GM19328 (cell line): ENCODE results near the gene ZNF302.
A peak's percentile ranks its signal among the peaks of the same experiment; 100 is the strongest.
"Not testable (repeated sequence)": the region's sequence is repeated elsewhere in the genome, so short reads cannot be mapped to it uniquely, and the experiment has no call there.

Experiments
- ATAC-seq: cut with Tn5 transposase; IDR thresholded peaks from one replicate; pipeline ENCODE4 v1.9.1; 2021; ENCODE audit warnings: mild to moderate bottlenecking, moderate library complexity; ENCODE audit not compliant: unreplicated experiment

ZNF302 gene

DNA sequence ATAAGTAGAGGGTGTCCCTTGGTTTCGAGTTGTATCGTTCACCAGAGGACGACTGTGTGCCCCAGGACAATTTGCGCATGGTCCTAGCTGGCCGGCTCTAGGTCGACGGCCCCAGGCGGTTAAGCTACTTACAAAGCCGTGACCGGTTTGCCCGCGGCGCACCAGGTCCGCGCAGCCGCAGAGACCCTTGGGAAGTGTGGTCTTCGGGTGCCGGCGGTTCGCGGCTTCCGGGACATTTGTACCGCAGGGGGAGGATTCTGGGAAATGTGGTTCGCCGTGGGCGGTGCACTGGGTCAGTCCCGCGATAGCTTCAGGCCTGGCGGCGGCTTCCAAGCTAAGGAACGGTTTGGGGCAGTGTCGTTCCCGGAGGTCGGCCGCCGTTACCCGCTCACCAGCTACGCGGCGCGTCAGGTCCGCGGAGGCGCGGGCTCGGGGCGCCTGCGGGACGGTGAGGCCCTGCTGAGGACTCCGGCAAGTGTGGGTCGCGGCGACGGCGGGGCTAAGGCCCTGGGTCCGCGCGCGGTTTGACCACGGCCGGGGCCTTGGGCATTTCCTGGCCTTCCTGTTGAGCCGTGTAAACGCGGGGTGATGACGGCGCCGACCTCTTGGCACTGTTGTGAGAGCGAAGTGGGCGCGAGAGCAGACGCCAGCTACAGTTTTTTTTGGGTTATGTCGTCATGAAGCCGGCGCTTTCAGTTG lies at the start of gene ZNF302:
ZNF302 (plus strand) TSS at position 293 of the 699 bp plus-strand sequence. CDS start 1,127 bp downstream, outside the sequence.
- ATAC-seq: peak; percentile 88

GRCh38 chr19:34633802-34634201 lies 43.7 kb upstream of the ZNF302 start:
- no peak for ATAC-seq

DNA sequence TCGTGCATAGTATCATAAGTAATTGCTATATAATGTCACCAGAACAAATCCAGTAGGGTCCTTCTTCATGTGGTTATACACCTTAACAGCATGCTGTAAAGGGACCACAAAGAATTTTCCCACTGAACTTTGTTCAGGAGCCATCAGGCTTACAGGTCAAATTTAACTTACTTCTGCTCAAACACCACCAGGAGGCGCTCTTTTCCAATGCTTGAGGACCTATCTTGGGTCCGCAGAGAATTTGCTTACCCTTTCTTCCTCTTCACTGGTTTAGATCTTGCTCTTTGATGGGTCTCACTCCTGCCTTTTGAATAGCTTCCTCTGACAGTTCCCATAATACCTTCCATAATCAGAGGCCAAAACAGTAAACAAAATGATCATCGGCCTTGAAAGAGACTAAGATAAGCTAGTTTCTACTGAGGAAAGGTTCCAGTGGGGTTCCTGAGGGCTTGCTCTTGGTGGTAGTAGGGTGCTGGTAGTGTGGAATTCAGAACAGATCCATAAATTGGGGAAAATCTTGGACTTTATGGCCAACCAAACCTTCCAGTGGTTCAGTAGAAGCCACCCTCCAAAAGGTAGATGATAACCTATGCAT lies 37.9 kb upstream of the ZNF302 start:
- no peak for ATAC-seq

DNA sequence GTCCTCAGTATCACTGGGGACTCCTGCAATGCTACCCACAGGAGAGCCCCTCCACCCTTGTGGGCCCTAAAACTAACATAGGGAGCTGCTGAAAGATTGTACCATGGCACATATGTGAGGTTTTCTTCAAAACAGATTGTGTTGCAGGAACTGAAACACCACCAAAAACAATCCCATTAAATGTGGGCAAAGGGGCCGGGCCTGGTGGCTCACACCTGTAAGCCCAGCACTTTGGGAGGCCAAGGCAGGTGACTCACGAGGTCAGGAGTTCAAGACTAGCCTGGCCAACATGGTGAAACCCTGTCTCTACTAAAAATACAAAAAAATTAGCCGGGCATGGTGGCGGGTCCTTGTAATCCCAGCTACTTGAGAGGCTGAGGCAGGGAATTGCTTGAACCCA lies 35.2 kb upstream of the ZNF302 start:
- no peak for ATAC-seq

DNA sequence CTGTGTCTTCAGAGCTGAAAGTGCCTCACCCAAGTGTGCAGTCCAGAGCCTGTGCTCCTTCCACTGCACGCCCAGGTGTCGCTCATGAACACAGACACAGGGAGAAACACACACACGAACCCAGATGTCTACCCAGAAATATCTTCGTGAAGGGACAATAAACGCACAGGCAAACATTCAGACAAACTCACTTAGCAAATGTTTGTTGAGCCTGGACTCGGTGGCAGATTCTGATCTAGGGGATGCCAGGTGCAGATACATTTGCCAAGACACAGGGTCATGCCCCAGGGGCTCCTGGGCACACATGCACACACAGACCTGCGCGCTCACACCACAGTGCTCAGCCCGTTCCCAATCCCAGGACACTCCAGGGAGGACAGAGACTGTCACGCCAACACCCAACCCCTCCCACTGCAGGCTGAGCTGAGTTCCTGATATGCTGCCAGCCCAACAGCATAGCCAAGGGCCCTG lies 32.5 kb upstream of the ZNF302 start:
- ATAC-seq: no peak

DNA sequence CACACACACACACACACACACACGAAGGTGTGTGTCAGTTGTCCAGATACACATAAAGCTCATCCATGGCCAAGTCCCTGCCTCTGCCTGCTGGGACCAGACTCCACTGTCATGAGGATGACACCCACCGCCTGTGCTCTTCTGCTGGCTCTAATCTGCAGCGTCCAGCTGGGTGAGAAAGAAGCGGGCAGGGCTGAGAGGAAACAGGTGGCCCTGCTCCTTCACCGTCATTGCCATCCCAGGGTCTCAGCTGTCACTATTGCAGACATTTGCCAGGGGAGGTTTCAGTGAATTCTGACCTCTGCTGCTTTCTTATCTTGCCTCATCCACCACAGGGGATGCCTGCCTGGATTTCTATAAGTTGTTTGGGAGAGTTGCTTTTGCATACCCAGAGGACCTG lies 31.9 kb upstream of the ZNF302 start:
- no peak for ATAC-seq

- ATAC-seq: no peak
Observed at GRCh38 chr19:34649886-34650543, 27.5 kb upstream of the ZNF302 start.

- no peak for ATAC-seq
Observed at GRCh38 chr19:34651747-34652146, 25.7 kb upstream of the ZNF302 start.

DNA sequence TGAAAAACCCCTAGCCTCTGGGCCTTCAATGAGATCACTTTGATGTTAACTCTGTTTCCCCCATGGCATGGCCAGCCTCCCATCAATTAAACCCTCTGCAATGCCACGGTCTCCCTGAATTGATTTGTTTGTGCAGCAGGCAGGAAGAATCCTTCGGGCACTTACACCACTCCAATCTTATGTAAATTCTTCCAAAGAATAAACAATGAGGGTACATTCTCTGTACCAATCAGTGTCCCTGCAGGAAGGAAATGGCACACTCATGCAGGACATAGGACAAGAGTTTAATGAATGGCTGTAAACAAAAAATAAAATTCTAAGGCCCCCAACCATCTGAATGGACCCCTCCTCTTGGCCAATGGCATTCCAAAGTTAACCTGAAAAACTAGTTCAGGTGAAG lies 22.7 kb upstream of the ZNF302 start:
- no peak for ATAC-seq

DNA sequence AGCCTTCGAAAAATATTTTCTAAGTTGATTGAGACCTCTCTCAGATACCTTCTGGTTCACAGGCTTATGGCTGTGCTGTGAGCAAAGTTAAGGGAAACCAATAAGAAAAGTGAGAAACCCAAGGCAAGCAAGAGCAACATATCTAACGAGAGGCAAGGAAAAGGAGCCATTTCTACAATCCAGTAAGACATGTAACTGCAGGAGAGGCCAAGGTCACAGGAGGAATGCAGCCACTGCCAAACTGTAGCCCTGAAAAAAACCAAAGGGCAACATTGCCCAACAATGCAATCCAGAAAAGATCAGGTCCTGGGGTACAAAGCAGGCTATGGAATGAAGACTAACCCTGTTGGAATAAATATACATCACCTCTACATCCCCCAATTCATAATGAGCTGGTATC lies 21.8 kb upstream of the ZNF302 start:
- ATAC-seq: no peak

DNA sequence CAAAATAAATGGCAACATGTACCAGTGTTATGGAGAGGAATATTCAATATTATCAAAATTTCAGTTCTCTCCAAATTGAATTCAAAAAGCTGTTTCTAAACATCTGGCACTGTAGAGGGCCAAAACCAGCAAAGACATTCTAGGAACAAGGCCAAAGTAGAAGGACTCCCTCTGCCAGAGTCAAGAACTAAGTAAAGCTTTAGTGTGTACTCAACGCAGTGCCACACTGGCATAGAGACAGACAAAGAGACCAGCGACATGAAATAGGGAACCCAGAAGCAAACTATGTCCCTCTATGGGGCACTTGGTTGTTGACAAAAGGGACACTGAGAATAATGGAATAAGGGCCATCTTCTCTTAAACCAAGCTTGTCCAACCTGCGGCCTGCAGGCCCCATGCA lies 16.1 kb upstream of the ZNF302 start:
- ATAC-seq: no peak

DNA sequence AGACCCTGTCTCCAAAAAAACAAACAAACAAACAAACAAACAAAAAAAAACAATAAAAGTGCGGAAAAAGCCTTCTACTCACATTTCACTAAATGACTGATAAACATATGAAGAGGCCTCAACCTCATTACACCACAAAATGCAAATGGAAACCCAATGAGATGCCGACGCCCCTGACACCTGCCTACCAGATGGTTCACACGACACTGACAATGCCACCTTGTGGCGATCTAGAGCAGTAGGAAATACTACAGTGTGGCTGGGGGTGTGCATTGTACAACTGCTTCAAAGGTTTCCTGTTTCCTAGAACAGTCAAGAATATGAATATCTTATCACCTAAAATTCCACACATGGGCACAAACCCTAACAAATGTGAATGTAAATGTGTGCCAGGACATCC lies 14.6 kb upstream of the ZNF302 start:
- no peak for ATAC-seq

DNA sequence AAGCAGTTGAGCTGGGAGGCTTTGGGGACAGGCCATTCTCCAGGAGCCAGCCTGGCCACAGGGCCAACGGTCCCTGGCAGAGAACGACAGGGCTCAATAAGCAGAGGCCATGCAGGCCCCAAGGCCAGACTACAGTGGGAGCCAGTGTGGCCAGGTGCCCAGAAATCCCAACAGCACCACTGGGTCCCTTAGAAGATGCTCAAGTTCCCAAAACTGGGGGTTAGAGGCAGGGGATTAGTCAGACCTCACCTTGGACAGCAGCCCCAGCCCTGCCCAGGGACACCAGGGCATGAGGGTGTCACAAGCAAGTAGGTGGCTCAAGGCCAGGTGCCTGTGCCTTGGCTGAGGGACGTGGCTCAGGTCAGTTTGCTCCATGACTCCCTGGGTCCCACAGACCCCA lies 13.3 kb upstream of the ZNF302 start:
- ATAC-seq: no peak

DNA sequence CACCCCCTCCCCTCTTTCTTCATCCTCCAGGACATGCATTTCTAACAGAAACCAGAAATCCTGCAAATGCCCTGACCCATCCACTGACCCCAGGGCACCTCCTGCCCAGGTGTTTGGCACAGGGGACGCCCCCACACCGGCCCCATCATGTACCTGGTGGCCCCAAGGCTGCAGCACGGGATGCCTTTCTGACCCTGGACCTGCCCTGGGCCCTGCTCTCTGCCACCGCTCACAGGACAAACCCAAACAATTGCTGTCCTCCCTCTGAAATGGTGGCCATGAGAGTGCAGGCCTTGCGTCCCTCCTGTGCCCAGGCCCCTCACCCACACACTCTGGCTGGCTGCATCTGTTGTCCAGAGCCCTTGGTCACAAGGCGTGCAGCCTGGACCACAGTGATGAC lies 12.6 kb upstream of the ZNF302 start:
- no peak for ATAC-seq

GRCh38 chr19:34665275-34665674 lies 12.2 kb upstream of the ZNF302 start:
- not testable (repeated sequence) for ATAC-seq

- ATAC-seq: no peak
Observed at GRCh38 chr19:34666200-34666957, 11.1 kb upstream of the ZNF302 start.

GRCh38 chr19:34666958-34667265 lies 10.6 kb upstream of the ZNF302 start:
- no peak for ATAC-seq

DNA sequence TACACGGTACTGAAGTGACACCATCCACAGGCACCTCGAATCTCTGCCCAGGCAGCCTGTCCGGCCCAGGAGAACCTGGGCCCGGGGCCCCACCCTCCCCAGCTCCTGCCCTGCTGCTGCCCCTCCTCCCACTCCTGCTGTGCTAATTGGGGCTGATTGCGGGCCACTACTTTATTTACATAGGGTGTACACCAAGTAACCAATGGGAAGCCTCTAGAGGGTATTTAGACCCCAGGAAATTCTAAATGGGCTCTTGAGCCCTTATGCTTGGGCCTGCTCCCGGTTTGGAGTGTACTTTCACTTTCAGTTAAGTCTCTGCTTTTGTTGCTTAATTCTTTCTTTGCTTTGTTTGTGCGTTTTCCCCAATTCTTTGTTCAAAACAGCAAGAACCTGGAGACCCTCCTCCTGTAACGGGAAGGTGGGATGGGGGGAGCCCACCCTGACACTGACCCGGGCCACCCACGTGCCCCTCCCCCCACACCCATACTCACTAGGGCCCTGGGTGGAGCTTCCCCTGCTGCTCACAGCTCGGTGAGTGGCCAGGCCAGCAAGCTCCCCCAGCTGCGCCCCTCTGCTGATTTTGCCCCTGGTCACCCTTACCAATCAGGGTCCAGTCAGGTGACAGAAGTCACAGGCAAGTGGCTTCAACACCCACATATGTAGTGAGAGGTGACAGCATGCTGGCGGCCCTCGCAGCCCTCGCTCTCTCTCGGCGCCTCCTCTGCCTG lies 10.0 kb upstream of the ZNF302 start:
- ATAC-seq: no peak

DNA sequence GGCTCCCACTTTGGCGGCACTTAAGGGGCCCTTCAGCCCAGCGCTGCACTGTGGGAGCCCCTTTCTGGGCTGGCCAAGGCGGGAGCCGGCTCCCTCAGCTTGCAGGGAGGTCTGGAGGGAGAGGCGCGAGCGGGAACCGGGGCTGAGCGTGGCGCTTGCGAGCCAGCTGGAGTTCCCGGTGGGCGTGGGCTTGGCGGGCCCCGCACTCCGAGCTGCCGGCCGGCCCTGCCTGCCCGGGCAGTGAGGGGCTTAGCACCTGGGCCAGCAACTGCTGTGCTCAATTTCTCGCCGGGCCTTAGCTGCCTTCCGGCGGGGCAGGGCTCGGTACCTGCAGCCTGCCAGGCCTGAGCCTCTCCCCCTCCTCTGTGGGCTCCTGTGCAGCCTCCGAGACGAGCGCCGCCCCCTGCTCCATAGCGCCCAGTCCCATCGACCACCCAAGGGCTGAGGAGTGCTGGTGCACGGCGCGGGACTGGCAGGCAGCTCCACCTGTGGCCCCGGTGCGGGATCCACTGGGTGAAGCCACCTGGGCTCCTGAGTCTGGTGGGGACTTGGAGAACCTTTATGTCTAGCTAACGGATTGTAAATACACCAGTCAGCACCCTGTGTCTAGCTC lies 9.3 kb upstream of the ZNF302 start:
- not testable (repeated sequence) for ATAC-seq

GRCh38 chr19:34668690-34669089 lies 8.8 kb upstream of the ZNF302 start:
- ATAC-seq: not testable (repeated sequence)
